WTC11 (cell line): ENCODE measurements around the gene TMC1. TPM values are rescaled to one million over a fixed set of nuclear protein-coding genes. Genes with fewer than 3 reads are reported as not detected.
A peak's percentile ranks its signal among the peaks of the same experiment; 100 is the strongest.

ENCODE experiments used
- ATAC-seq: fragments of 200-7000 bp; cut with Tn5 transposase; 2 replicates; pipeline ENCODE4 v1.10.0; 2021; ENCODE audit warnings: mild to moderate bottlenecking, moderate library complexity
- CTCF ChIA-PET: fragments of 300-600 bp; sonication (Branson Sonifier 250); formaldehyde crosslinking; loops from one replicate; lab custom pipeline; 2021; ENCODE audit warnings: antibody characterized with exemption; lab: Charles Lee
- POLR2A ChIA-PET: fragments of 350-600 bp; sonication (Branson Sonifier 250); formaldehyde crosslinking; loops from one replicate; lab custom pipeline; 2021; ENCODE audit warnings: antibody characterized with exemption; lab: Charles Lee
- DNase-seq: peaks from one replicate; pipeline ENCODE4 v3.0.0; 2021; ENCODE audit warnings: low spot score
- H3K27ac Mint-ChIP-seq: 2 replicates; pipeline ENCODE4 v1.8.0; 2021; ENCODE audit warnings: mixed read lengths
- H3K27me3 Mint-ChIP-seq: 2 replicates; pipeline ENCODE4 v1.8.0; 2021; ENCODE audit warnings: low read depth, mild to moderate bottlenecking, moderate library complexity, mixed read lengths
- H3K36me3 Mint-ChIP-seq: 2 replicates; pipeline ENCODE4 v1.8.0; 2021; ENCODE audit warnings: mixed read lengths
- H3K4me1 Mint-ChIP-seq: 2 replicates; pipeline ENCODE4 v1.8.0; 2022; ENCODE audit warnings: mixed read lengths
- H3K4me3 Mint-ChIP-seq: 2 replicates; pipeline ENCODE4 v1.8.0; 2021; ENCODE audit warnings: mild to moderate bottlenecking, moderate library complexity, mixed read lengths
- H3K9me3 Mint-ChIP-seq: 2 replicates; pipeline ENCODE4 v1.8.0; 2021; ENCODE audit warnings: mixed read lengths
- CREB1 ChIP-seq: sonication (generic); formaldehyde crosslinking; IDR thresholded peaks from 2 replicates; pipeline ENCODE4 v1.8.0; 2023; ENCODE audit warnings: mild to moderate bottlenecking, missing genetic modification reagents
- FOXP1 ChIP-seq: sonication (generic); formaldehyde crosslinking; IDR thresholded peaks from 2 replicates; pipeline ENCODE4 v1.8.0; 2022; ENCODE audit warnings: missing genetic modification reagents, mild to moderate bottlenecking, moderate library complexity, borderline replicate concordance
- IRF2 ChIP-seq: sonication (generic); formaldehyde crosslinking; IDR thresholded peaks from 2 replicates; pipeline ENCODE4 v1.8.0; 2022; ENCODE audit warnings: low read depth, missing genetic modification reagents, borderline replicate concordance
- KAT7 ChIP-seq: sonication (generic); formaldehyde crosslinking; IDR thresholded peaks from 2 replicates; pipeline ENCODE4 v1.8.1; 2023; ENCODE audit warnings: missing genetic modification reagents, mild to moderate bottlenecking, borderline replicate concordance
- PRRX2 ChIP-seq: fragments of 250-450 bp; sonication (Bioruptor Pico); IDR thresholded peaks from 2 replicates; pipeline ENCODE4 v1.8.0; 2021; ENCODE audit warnings: mild to moderate bottlenecking
- SP1 ChIP-seq: sonication (generic); formaldehyde crosslinking; conservative IDR thresholded peaks from 2 replicates; pipeline ENCODE4 v1.8.1; 2022; ENCODE audit warnings: missing genetic modification reagents
- TP53 ChIP-seq: sonication (generic); formaldehyde crosslinking; IDR thresholded peaks from 2 replicates; pipeline ENCODE4 v1.8.1; 2023; ENCODE audit warnings: mild to moderate bottlenecking, missing genetic modification reagents
- ZNF138 ChIP-seq: sonication (generic); formaldehyde crosslinking; conservative IDR thresholded peaks from 2 replicates; pipeline ENCODE4 v1.8.1; 2022; ENCODE audit warnings: mild to moderate bottlenecking, moderate library complexity, missing genetic modification reagents
- ZNF317 ChIP-seq: sonication (generic); formaldehyde crosslinking; IDR thresholded peaks from 2 replicates; pipeline ENCODE4 v1.8.1; 2023; ENCODE audit warnings: low read depth, mild to moderate bottlenecking, moderate library complexity, missing genetic modification reagents, borderline replicate concordance
- ZNF425 ChIP-seq: fragments of 250-450 bp; sonication (Bioruptor Pico); conservative IDR thresholded peaks from 2 replicates; pipeline ENCODE4 v1.9.0; 2021; ENCODE audit warnings: mild to moderate bottlenecking
- total RNA-seq: library from RNA; stranded (reverse); gene quantifications from 3 replicates; pipeline ENCODE4 v1.2.3, GENCODE V29; 2021
- TF ChIP-seq, protein P1 (sequence below): fragments of 250-450 bp; sonication (Bioruptor Pico); IDR thresholded peaks from 2 replicates; pipeline ENCODE4 v2.1.2; 2022; ENCODE audit warnings: mild to moderate bottlenecking, moderate library complexity
- TF ChIP-seq, protein P2 (sequence below): sonication (generic); formaldehyde crosslinking; IDR thresholded peaks from 2 replicates; pipeline ENCODE4 v1.8.0; 2023; ENCODE audit warnings: mild to moderate bottlenecking, missing genetic modification reagents
- TF ChIP-seq, protein P3 (sequence below): sonication (generic); formaldehyde crosslinking; IDR thresholded peaks from 2 replicates; pipeline ENCODE4 v1.8.1; 2022; ENCODE audit warnings: mild to moderate bottlenecking, missing genetic modification reagents, moderate library complexity, borderline replicate concordance
- TF ChIP-seq, protein P4 (sequence below): sonication (generic); formaldehyde crosslinking; conservative IDR thresholded peaks from 2 replicates; pipeline ENCODE4 v1.8.1; 2023; ENCODE audit warnings: mild to moderate bottlenecking, low read depth, missing genetic modification reagents, moderate library complexity
- TF ChIP-seq, protein P5 (sequence below): sonication (generic); formaldehyde crosslinking; IDR thresholded peaks from 2 replicates; pipeline ENCODE4 v1.8.0; 2022; ENCODE audit warnings: mild to moderate bottlenecking, missing genetic modification reagents

Gene TMC1
- total RNA-seq, 1 experiment from 2014 or later: 0.31 TPM

- CTCF ChIA-PET: no interaction called here
- no peaks in the 10 kb centered on the region for H3K27me3 Mint-ChIP-seq
Observed at GRCh38 chr9:72836790-72837189, 315.4 kb downstream of the TMC1 start.

GRCh38 chr9:72839085-72839484, 317.7 kb downstream of the TMC1 start:
- TF ChIP-seq, protein P1, sequence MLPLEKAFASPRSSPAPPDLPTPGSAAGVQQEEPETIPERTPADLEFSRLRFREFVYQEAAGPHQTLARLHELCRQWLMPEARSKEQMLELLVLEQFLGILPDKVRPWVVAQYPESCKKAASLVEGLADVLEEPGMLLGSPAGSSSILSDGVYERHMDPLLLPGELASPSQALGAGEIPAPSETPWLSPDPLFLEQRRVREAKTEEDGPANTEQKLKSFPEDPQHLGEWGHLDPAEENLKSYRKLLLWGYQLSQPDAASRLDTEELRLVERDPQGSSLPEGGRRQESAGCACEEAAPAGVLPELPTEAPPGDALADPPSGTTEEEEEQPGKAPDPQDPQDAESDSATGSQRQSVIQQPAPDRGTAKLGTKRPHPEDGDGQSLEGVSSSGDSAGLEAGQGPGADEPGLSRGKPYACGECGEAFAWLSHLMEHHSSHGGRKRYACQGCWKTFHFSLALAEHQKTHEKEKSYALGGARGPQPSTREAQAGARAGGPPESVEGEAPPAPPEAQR (CRISPR knock-in tag): no peak
- no peak for TF ChIP-seq IRF2
- TF ChIP-seq, protein P2, sequence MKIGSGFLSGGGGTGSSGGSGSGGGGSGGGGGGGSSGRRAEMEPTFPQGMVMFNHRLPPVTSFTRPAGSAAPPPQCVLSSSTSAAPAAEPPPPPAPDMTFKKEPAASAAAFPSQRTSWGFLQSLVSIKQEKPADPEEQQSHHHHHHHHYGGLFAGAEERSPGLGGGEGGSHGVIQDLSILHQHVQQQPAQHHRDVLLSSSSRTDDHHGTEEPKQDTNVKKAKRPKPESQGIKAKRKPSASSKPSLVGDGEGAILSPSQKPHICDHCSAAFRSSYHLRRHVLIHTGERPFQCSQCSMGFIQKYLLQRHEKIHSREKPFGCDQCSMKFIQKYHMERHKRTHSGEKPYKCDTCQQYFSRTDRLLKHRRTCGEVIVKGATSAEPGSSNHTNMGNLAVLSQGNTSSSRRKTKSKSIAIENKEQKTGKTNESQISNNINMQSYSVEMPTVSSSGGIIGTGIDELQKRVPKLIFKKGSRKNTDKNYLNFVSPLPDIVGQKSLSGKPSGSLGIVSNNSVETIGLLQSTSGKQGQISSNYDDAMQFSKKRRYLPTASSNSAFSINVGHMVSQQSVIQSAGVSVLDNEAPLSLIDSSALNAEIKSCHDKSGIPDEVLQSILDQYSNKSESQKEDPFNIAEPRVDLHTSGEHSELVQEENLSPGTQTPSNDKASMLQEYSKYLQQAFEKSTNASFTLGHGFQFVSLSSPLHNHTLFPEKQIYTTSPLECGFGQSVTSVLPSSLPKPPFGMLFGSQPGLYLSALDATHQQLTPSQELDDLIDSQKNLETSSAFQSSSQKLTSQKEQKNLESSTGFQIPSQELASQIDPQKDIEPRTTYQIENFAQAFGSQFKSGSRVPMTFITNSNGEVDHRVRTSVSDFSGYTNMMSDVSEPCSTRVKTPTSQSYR (CRISPR knock-in tag): no peak
- no peak for TF ChIP-seq ZNF138
- POLR2A ChIA-PET: interaction anchor here (0.6 to 0.7 kb wide), 2 partner anchors 384 to 417 kb away, joined by 3 to 4 read pairs; no protein-coding TSS in a partner anchor
- Mint-ChIP-seq H3K9me3 (no peaks in the 10 kb centered on the region), H3K4me3 (no peak overlapping the region), H3K4me1 (peaks cover 21% of the 10 kb centered on the region), H3K27ac (no peak overlapping the region), H3K36me3 (no peaks in the 10 kb centered on the region), H3K27me3 (no peaks in the 10 kb centered on the region; the same call in 1 of the 2 replicates)
- DNase-seq (no peak), ATAC-seq (no peak)
- CTCF ChIA-PET: interaction anchor here (0.7 kb wide), 1 partner anchor 109 kb away, joined by 3 read pairs; no protein-coding TSS in a partner anchor

More at GRCh38 chr9:72836790-72837189, 315.4 kb downstream of the TMC1 start:
- H3K9me3 Mint-ChIP-seq: no peaks in the 10 kb centered on the region
- no peaks in the 10 kb centered on the region for H3K36me3 Mint-ChIP-seq
- TF ChIP-seq PRRX2 (CRISPR knock-in tag): no peak
- no peak for TF ChIP-seq FOXP1 (CRISPR knock-in tag)
- TF ChIP-seq ZNF317 (CRISPR knock-in tag): no peak
- TF ChIP-seq CREB1 (CRISPR knock-in tag): no peak
- no peak overlapping the region for H3K4me3 Mint-ChIP-seq
- H3K4me1 Mint-ChIP-seq: peaks cover 19% of the 10 kb centered on the region
- DNase-seq (no peak), ATAC-seq (no peak)
- no peak overlapping the region for H3K27ac Mint-ChIP-seq
- POLR2A ChIA-PET: no interaction called here

DNA sequence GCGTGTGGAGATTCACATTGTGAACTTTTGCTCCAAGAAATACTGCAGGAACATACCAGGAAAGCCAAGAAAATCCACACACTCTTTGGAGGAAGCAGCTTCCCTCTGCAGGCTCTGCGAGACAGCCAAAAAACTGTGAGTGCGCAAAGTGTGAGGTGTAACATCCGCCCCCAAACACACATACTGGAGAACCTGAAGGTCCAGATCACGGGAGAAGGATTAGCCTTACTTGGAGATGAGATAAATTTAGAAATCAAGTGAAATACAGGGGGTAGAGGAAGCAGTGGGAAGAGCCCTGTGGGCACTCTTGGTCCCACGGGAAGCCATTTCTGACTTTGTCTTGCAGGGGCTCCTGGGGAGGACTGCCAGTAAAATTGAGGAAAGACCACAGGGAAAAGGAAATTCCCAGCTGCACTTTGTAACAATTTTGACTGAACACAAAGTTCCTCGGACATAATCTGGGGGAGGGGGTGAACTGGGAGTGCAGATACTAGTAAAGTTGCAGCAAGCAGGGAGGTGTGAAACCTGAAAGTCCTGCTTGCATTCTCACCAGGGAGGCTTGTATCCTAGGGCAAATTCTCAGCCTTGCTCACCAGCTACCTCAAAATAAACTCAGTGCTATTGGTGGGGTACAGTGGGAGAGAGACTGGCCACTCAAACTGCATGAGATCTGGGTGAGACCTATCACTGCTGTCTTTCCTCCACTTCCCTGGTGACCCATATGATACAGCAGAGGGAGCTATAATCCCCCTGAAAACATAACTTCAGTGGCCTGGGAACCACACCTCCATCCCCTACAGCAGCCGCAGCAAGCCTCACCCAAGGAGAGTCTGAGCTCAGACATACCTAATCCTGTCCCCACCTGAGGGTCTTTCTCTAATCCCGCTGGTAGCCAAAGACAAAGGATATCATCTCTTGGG, 322.4 kb downstream of the TMC1 start:
- Mint-ChIP-seq H3K27me3 (no peaks in the 10 kb centered on the region; the same call in 1 of the 2 replicates), H3K4me1 (peaks cover 15% of the 10 kb centered on the region), H3K36me3 (peaks cover 7% of the 10 kb centered on the region; the same call in 1 of the 2 replicates), H3K9me3 (peaks cover 31% of the 10 kb centered on the region), H3K27ac (no peak overlapping the region), H3K4me3 (no peak overlapping the region)
- POLR2A ChIA-PET: interaction anchor here (0.5 kb wide), 1 partner anchor 299 kb away, joined by 7 read pairs; no protein-coding TSS in a partner anchor
- CTCF ChIA-PET: interaction anchor here (0.5 to 2.6 kb wide), 34 partner anchors 9 to 805 kb away, joined by 3 to 44 read pairs (median 4); no protein-coding TSS in a partner anchor
- TF ChIP-seq KAT7: no peak
- TF ChIP-seq ZNF138: no peak
- no peak for TF ChIP-seq SP1
- TF ChIP-seq, protein P3, sequence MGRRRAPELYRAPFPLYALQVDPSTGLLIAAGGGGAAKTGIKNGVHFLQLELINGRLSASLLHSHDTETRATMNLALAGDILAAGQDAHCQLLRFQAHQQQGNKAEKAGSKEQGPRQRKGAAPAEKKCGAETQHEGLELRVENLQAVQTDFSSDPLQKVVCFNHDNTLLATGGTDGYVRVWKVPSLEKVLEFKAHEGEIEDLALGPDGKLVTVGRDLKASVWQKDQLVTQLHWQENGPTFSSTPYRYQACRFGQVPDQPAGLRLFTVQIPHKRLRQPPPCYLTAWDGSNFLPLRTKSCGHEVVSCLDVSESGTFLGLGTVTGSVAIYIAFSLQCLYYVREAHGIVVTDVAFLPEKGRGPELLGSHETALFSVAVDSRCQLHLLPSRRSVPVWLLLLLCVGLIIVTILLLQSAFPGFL (CRISPR knock-in tag): no peak
- TF ChIP-seq TP53 (CRISPR knock-in tag): no peak
- TF ChIP-seq, protein P4, sequence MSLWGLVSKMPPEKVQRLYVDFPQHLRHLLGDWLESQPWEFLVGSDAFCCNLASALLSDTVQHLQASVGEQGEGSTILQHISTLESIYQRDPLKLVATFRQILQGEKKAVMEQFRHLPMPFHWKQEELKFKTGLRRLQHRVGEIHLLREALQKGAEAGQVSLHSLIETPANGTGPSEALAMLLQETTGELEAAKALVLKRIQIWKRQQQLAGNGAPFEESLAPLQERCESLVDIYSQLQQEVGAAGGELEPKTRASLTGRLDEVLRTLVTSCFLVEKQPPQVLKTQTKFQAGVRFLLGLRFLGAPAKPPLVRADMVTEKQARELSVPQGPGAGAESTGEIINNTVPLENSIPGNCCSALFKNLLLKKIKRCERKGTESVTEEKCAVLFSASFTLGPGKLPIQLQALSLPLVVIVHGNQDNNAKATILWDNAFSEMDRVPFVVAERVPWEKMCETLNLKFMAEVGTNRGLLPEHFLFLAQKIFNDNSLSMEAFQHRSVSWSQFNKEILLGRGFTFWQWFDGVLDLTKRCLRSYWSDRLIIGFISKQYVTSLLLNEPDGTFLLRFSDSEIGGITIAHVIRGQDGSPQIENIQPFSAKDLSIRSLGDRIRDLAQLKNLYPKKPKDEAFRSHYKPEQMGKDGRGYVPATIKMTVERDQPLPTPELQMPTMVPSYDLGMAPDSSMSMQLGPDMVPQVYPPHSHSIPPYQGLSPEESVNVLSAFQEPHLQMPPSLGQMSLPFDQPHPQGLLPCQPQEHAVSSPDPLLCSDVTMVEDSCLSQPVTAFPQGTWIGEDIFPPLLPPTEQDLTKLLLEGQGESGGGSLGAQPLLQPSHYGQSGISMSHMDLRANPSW (CRISPR knock-in tag): no peak
- TF ChIP-seq, protein P5, sequence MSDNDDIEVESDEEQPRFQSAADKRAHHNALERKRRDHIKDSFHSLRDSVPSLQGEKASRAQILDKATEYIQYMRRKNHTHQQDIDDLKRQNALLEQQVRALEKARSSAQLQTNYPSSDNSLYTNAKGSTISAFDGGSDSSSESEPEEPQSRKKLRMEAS (CRISPR knock-in tag): 0 out of 2 replicates have a peak, but pooled peaks have one; percentile 34
- TF ChIP-seq IRF2: no peak
- no peak for TF ChIP-seq ZNF425 (CRISPR knock-in tag)
- ATAC-seq: peak; percentile 100
- peak; percentile 34 for DNase-seq
